ENCODE results near the gene RXRA.

DNA sequence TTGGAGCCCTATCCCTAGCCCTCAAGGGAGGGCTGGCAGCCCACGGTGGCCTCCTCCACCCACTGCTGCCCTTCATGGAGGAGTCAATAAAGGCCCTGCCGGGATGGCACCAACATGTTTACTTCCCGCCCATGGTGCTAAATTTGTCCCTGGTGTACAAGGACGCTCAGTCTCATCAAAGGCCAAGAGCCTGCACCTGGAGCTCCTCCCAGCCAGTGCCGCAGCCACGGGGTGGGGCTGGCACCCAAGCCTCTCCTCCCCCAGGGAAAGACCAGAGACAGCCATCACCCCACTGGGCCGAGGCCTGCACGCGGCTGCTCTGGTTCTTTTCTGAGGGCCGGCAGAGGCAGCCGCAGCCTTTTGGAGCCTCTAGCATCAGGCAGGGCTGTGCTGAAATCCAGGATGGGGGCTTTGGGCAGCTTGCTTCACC lies 34.8 kb upstream of the RXRA start:
- TF ChIP-seq, protein P1, sequence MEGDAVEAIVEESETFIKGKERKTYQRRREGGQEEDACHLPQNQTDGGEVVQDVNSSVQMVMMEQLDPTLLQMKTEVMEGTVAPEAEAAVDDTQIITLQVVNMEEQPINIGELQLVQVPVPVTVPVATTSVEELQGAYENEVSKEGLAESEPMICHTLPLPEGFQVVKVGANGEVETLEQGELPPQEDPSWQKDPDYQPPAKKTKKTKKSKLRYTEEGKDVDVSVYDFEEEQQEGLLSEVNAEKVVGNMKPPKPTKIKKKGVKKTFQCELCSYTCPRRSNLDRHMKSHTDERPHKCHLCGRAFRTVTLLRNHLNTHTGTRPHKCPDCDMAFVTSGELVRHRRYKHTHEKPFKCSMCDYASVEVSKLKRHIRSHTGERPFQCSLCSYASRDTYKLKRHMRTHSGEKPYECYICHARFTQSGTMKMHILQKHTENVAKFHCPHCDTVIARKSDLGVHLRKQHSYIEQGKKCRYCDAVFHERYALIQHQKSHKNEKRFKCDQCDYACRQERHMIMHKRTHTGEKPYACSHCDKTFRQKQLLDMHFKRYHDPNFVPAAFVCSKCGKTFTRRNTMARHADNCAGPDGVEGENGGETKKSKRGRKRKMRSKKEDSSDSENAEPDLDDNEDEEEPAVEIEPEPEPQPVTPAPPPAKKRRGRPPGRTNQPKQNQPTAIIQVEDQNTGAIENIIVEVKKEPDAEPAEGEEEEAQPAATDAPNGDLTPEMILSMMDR (IDR thresholded peaks at IDR 0.05), result no peak
- no peak for TF ChIP-seq POLR2A (IDR thresholded peaks at IDR 0.05)
- no peak for TF ChIP-seq EP300 (IDR thresholded peaks at IDR 0.05; ENCODE audit: low read depth)
- no peak for TF ChIP-seq POLR2AphosphoS5 (IDR thresholded peaks at IDR 0.05)

Measured in transverse colon (tissue), 4 donors.